Muscle layer of colon (tissue), 2 donors: ENCODE measurements around the gene TAOK3.

Source experiments
- H3K27ac ChIP-seq: one replicate; pipeline ENCODE4 v1.7.0; 2013; ENCODE audit warnings: low read depth, mild to moderate bottlenecking, low read length, moderate library complexity
- H3K27me3 ChIP-seq, 2 donors: one replicate each; pipeline ENCODE4 v1.7.0; 2013; ENCODE audit warnings: low read length in 2 of 2, mild to moderate bottlenecking in 2 of 2; ENCODE audit not compliant: insufficient read depth in 2 of 2, control insufficient read depth in 1 of 2
- H3K36me3 ChIP-seq: one replicate; pipeline ENCODE4 v1.7.0; 2013; ENCODE audit warnings: mild to moderate bottlenecking, low read length; ENCODE audit not compliant: insufficient read depth
- H3K4me1 ChIP-seq: one replicate; pipeline ENCODE4 v1.7.0; 2013; ENCODE audit warnings: mild to moderate bottlenecking, low read length; ENCODE audit not compliant: insufficient read depth
- H3K4me3 ChIP-seq, 2 donors: one replicate each; pipeline ENCODE4 v1.7.0; 2013; ENCODE audit warnings: low read length in 2 of 2, low read depth in 1 of 2, mild to moderate bottlenecking in 1 of 2, moderate library complexity in 1 of 2
- H3K9ac ChIP-seq: one replicate; pipeline ENCODE4 v1.7.0; 2013; ENCODE audit warnings: low read length
- H3K9me3 ChIP-seq: one replicate; pipeline ENCODE4 v1.7.0; 2013; ENCODE audit warnings: mild to moderate bottlenecking, low read length
- donor health status: abdominal sarcoma.
- donor health status: Adenocarcinoma of cecum.

The TAOK3 gene

DNA sequence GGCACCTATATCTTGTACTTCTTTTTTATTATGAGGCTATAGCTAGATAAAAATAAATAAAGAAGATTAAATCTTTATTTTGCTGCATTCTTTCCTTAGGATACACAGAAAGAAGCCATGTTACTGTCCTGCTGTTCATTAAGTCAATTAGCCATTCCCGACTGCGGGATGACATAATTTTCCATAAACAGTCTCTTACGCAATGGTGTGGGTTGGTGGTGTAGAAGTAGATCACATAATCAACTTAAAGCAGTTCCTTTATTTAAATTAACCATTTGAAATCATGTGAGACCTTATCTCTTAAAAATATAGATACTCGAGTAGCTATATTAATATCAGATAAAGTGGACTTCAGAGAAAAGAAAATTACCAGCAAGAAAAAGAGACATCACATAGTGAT is 40.2 kb downstream of the TAOK3 start:
- Histone ChIP-seq H3K9me3 (no peaks in the 10 kb centered on the region), H3K4me3 (no peak overlapping the region), H3K27me3 (no peaks in the 10 kb centered on the region), H3K27ac (no peak overlapping the region), H3K9ac (no peak overlapping the region), H3K4me1 (no peaks in the 10 kb centered on the region), H3K36me3 (no peaks in the 10 kb centered on the region)

DNA sequence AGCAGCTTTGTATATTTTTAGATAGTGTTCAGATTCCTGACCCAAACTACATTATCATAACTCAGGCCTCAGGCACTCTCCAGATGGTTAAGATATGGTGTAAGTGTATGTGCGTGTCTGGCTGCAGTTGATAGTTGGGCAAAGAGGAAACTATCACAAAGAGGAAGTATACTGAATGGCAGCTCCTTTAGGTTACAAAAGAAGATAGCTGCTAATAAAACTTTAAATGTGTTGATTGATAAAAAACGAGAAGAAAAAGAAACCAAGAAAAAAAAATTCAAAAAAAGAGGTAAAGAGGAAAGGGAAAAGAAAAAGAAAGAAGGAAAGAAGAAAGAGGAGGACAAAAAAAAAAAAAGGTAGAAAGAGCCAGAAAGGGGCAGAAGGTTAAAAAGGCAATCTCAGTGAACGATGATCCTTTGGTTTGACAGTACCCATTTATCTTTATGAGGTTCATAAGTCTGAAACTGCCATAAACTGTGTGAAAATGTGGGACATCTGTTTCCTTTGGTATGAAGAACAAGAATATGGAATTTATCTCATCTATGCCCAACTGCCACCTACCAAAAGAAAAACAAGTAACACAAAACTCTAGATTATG is 42.2 kb downstream of the TAOK3 start:
- Histone ChIP-seq H3K9ac (no peak overlapping the region), H3K4me1 (no peaks in the 10 kb centered on the region), H3K36me3 (no peaks in the 10 kb centered on the region), H3K9me3 (no peaks in the 10 kb centered on the region), H3K4me3 (no peak overlapping the region), H3K27ac (no peak overlapping the region), H3K27me3 (no peaks in the 10 kb centered on the region)

DNA sequence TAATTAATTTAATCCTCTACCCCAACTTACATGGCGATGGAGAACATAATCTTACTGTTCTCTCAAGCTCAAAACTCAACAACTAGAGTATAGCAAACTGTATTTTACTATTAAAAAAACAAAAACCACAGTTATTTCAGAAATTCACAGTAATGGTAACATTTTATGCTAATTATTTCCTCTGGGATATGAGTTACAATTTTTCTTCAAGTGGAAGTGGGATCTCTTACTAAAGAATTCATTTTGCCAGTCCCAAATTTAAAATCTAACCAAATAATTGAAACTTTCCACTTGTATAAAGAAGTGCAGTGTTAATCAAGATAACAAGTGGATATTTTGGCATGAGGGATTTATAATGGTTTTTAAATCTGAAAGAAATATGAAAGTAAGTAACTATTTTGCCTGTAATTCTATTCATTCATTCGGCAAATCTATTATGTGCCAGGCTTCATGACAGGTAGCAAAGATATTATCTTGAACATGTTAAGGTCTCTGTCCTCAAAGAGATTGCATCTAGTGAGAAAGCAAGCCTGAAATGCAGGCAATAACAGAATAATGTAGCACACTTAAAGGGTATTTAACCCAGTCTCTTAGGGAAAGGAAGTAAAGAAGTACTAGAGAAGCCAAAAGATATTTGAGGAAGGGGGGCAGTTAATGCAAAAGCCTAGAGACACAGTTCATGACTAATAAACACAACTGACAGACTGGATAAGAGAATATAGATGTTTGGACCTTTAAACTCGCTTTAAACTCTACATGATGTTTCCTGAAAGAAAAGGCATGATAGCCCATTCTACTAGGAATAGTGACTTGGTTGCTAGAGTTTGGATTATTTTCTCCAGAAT is 44.0 kb downstream of the TAOK3 start:
- Histone ChIP-seq H3K9me3 (no peaks in the 10 kb centered on the region), H3K27me3 (no peaks in the 10 kb centered on the region), H3K4me3 (no peak overlapping the region), H3K36me3 (no peaks in the 10 kb centered on the region), H3K9ac (no peak overlapping the region), H3K27ac (no peak overlapping the region), H3K4me1 (no peaks in the 10 kb centered on the region)

DNA sequence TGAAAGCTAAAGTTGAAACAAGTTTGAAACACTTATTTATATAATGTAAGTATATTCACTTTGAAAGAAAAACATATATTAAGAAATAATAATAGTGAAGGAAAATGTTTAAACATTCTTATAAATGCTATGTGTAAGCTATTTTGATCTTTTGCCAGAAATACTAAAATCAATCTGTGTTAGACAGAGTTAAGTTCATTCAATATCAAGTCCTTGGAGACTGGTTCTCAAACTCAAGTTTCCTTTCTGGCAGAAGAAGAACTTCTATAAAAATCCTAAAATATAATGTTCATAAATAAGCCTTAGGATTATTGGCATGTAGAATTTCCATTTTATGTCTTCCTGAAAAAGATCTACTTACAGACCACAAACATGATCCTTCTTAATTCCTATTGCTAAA is 45.3 kb downstream of the TAOK3 start:
- Histone ChIP-seq H3K9me3 (no peaks in the 10 kb centered on the region), H3K27me3 (no peaks in the 10 kb centered on the region), H3K36me3 (no peaks in the 10 kb centered on the region), H3K4me3 (no peak overlapping the region), H3K27ac (no peak overlapping the region), H3K4me1 (no peaks in the 10 kb centered on the region), H3K9ac (no peak overlapping the region)

DNA sequence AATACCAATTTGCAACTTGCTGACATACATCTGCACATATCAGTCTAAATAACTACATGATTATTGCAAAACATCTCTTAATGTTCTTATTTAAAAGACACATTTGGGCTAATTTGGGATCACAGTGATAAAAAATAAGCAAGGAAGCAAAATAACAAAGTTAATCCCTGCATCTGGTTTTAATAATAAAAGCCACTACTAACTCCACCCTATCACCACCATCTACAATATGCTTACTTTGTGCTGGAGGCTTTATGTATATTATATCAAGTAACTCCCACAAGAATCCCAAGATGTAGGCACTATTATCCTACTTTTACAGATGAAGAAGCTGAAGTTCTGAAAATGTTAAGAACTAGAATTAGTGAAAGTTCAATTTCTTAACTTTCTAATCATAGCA is 45.7 kb downstream of the TAOK3 start:
- Histone ChIP-seq H3K27ac (no peak overlapping the region), H3K9me3 (no peaks in the 10 kb centered on the region), H3K4me1 (no peaks in the 10 kb centered on the region), H3K9ac (no peak overlapping the region), H3K27me3 (no peaks in the 10 kb centered on the region), H3K36me3 (no peaks in the 10 kb centered on the region), H3K4me3 (no peak overlapping the region)

DNA sequence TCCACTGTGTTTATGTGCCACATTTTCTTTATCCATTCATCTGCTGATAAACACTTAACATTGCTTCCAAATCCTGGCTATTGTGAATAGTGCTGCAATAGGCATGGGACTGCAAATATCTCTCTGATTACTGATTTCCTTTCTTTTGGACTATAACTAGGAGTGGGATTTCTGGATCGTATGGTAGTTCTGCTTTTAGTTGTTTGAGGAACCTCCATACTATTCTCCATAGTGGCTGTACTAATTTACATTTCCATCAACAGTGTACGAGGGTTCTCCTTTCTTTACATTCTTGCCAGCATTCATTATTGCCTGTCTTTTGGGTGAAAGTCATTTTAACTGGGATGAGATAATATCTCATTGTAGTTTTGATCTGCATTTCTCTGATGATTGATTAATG is 47.6 kb downstream of the TAOK3 start:
- H3K27ac ChIP-seq, result no peak overlapping the region
- H3K9ac ChIP-seq, result no peak overlapping the region
- no peaks in the 10 kb centered on the region for H3K4me1 ChIP-seq
- no peaks in the 10 kb centered on the region for H3K27me3 ChIP-seq
- no peaks in the 10 kb centered on the region for H3K36me3 ChIP-seq
- H3K9me3 ChIP-seq, result no peaks in the 10 kb centered on the region
- H3K4me3 ChIP-seq, result no peak overlapping the region

DNA sequence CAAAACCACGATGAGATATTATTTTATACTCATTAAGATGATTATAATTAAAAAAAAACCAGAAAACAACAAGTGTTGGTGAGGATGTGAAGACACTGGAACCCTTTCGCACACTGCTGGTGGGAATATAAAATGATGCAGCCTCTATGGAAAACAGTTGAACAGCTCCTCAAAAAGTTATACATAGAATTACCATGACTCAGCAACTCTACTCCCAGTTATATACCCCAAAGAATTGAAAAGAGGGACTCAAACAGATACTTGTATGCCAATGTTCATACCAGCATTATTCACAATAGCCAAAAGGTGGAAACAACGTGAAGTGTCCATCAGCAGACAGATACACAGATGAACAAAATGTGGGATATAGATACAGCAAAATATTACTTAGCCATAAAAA is 53.1 kb downstream of the TAOK3 start:
- Histone ChIP-seq H3K27ac (no peak overlapping the region), H3K9ac (no peak overlapping the region), H3K4me3 (no peak overlapping the region), H3K4me1 (no peaks in the 10 kb centered on the region), H3K27me3 (no peaks in the 10 kb centered on the region), H3K9me3 (no peaks in the 10 kb centered on the region), H3K36me3 (no peaks in the 10 kb centered on the region)

DNA sequence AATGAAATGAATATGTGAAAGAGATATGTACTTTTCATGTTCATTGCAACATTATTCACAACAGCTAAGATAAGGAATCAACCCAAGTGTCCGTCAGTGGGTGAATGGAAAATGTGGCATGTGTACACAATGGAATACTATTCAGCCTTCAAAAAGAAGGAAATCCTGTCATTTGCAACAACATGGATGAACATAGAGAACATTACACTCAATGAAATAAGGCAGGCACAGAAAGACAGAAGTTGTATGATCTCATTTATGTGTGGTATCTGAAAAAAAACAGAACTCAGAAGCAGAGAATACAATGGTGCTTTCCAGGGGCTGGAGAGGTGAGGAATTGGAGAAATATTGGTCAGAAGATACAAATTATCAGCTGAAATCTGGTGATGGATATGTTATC is 54.0 kb downstream of the TAOK3 start:
- no peak overlapping the region for H3K27ac ChIP-seq
- H3K9ac ChIP-seq, result no peak overlapping the region
- no peak overlapping the region for H3K4me3 ChIP-seq
- no peaks in the 10 kb centered on the region for H3K4me1 ChIP-seq
- H3K27me3 ChIP-seq, result no peaks in the 10 kb centered on the region
- no peaks in the 10 kb centered on the region for H3K36me3 ChIP-seq
- no peaks in the 10 kb centered on the region for H3K9me3 ChIP-seq

DNA sequence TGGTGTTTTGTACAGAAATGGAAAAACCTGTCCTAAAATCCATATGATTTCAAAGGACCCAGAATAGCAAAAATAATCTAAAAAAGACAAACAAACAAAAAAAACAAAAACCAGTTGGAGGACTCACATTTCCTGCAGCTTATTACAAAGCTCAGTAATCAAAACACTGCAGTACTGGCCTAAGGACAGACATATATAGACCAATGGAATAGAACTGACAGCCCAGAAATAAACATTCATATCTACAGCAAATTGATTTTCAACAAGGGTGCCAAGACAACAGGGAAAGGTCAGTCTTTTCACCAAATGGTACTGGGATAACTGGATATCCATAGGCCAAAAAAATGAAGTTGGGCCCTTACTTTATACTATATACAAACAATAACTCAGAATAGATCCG is 55.0 kb downstream of the TAOK3 start:
- no peak overlapping the region for H3K9ac ChIP-seq
- no peak overlapping the region for H3K4me3 ChIP-seq
- H3K9me3 ChIP-seq, result no peaks in the 10 kb centered on the region
- H3K36me3 ChIP-seq, result no peaks in the 10 kb centered on the region
- H3K27ac ChIP-seq, result no peak overlapping the region
- H3K27me3 ChIP-seq, result no peaks in the 10 kb centered on the region
- no peaks in the 10 kb centered on the region for H3K4me1 ChIP-seq

DNA sequence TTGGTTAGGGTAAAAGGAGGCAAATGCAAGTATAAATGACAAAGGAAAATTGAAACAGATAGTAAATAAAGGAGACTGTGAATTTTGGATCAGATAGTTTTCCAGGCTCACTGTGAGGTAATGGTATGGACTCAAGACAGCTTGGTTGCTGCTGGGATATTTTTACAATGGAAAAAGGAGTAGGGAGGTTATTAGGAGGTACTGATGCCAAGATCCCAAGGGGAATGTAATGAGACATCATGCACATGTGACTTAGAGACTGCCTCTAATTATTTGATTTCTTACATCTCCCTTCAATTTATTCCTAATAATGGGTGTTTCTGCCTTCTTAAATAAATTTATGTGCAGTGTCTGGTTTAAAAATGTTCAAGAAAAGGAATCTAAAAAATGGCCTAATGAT is 56.9 kb downstream of the TAOK3 start:
- H3K4me1 ChIP-seq, result no peaks in the 10 kb centered on the region
- no peaks in the 10 kb centered on the region for H3K9me3 ChIP-seq
- no peak overlapping the region for H3K4me3 ChIP-seq
- H3K27me3 ChIP-seq, result no peaks in the 10 kb centered on the region
- no peak overlapping the region for H3K9ac ChIP-seq
- no peak overlapping the region for H3K27ac ChIP-seq
- no peaks in the 10 kb centered on the region for H3K36me3 ChIP-seq

DNA sequence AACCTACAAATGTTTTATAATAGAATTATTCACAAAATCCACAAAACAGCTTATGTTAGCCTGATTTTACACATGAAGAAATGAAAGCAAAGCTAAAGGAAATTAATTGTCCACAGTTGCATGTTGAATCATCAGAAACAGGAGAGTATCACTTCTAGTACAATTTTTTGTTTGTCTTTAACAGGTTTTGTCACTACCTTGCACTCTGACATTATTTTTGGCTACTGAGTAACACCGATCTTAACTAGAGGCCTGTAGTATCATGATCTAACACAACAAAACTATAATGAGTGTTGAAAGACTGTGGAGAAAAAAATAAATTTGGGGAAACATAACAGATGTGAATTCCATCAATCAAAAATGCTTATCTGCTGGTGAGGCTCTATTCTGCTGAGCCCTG is 60.1 kb downstream of the TAOK3 start:
- H3K4me3 ChIP-seq, result no peak overlapping the region
- H3K9me3 ChIP-seq, result no peaks in the 10 kb centered on the region
- no peak overlapping the region for H3K27ac ChIP-seq

DNA sequence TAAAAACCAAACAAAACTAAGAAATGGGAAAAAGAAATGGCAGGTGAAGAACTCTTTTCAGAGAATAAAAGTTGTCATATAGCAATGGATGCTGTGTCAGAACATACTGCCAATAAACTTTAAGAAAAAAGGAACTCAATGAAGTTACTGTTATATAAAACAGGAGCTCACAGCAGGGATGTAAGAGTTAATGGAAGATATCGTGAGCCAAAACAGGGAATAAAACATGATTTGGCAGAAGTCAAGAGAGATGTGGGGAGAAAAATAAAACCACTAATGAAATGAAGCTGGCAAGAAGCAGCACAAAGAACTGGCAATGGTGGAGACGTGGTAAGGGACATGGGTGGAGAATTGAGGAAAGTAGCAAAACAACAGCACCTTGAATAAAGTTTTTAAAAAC is 61.0 kb downstream of the TAOK3 start:
- Histone ChIP-seq H3K36me3 (no peaks in the 10 kb centered on the region), H3K9ac (no peak overlapping the region), H3K4me3 (no peak overlapping the region), H3K9me3 (no peaks in the 10 kb centered on the region), H3K4me1 (no peaks in the 10 kb centered on the region), H3K27me3 (no peaks in the 10 kb centered on the region), H3K27ac (no peak overlapping the region)

More for the DNA sequence above, 60.1 kb downstream of the TAOK3 start:
- Histone ChIP-seq H3K36me3 (no peaks in the 10 kb centered on the region), H3K27me3 (no peaks in the 10 kb centered on the region), H3K9ac (no peak overlapping the region), H3K4me1 (no peaks in the 10 kb centered on the region)
